Measurements from ENCODE around the gene MEDAG.

DNA sequence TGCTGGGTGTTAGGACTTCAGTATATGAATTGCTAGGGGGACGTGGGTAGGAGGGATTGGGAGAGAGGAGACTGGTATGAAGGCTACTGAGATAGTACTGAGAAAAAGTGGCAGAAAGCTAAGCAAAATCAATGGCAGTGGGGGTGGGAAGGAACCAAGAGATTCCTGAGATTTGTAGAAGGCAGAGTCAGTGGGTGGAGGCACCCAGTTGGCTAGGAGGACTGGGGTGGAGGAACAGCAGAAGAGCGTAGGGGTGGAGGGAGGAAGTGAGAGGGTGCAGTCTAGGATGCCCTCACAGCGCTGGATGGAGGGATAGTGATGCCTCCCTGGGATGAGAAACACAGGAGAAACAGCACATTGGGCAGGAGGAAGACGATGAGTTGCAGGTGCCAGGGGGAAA lies 5.6 kb upstream of the MEDAG start:
- TF ChIP-seq CTCF (IDR thresholded peaks at IDR 0.05): no peak
- no peak for TF ChIP-seq EZH2 (IDR thresholded peaks at IDR 0.05; ENCODE audit: borderline replicate concordance, insufficient read depth, low read depth, low read length, poor library complexity, severe bottlenecking)
